ENCODE data around the gene RPL27.

Gene RPL27

DNA sequence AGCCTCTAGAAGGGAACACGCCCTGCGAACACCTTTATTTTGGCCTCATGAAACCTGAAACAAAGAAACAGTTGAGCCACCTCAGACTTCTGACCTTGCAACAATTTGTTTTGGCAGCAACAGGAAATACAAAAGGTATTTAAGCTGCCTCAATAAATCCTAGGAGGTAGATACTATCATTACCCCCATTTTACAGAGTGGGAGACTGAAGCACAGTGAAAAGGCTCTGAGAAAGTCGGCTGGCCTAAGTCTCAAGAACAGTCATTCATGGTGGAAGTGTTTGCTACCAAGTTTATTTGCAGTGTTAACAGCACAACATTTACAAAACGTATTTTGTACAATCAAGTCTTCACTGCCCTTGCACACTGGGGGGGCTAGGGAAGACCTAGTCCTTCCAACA, 45.8 kb downstream of the RPL27 start:
- ChIA-PET POLR2A (ENCODE audit: low non-redundant PET) (no interaction called here), CTCF (interaction anchor here (0.6 kb wide), 1 partner anchor 138 kb away, joined by 3 read pairs; no protein-coding TSS in a partner anchor)
- no peak overlapping the region for H3K27ac ChIP-seq
- no peak for DNase-seq (ENCODE audit: low spot score)
- TF ChIP-seq, protein P1, sequence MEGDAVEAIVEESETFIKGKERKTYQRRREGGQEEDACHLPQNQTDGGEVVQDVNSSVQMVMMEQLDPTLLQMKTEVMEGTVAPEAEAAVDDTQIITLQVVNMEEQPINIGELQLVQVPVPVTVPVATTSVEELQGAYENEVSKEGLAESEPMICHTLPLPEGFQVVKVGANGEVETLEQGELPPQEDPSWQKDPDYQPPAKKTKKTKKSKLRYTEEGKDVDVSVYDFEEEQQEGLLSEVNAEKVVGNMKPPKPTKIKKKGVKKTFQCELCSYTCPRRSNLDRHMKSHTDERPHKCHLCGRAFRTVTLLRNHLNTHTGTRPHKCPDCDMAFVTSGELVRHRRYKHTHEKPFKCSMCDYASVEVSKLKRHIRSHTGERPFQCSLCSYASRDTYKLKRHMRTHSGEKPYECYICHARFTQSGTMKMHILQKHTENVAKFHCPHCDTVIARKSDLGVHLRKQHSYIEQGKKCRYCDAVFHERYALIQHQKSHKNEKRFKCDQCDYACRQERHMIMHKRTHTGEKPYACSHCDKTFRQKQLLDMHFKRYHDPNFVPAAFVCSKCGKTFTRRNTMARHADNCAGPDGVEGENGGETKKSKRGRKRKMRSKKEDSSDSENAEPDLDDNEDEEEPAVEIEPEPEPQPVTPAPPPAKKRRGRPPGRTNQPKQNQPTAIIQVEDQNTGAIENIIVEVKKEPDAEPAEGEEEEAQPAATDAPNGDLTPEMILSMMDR (conservative IDR thresholded peaks at IDR 0.05; ENCODE audit: low read depth), result no peak

DNA sequence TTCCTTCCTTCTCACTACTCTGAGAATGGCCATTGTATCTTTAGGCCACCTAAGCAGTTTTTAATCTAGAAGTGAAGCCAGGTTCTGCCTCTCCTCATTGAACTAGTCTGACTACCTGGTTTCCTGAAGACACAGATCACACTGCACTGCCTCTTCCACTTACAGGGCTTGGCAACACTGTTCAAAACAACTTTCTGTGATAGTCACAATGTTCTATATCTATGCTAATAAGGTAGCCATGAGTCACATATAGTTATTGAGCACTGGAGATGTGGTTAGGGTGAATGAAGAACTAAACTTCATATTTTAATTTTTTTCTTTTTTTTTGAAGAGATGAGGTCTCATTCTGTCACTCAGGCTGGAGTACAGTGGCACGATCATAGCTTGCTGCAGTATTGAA, 53.8 kb downstream of the RPL27 start:
- H3K27ac ChIP-seq, result no peak overlapping the region
- DNase-seq (ENCODE audit: low spot score), result no peak
- CTCF ChIA-PET, result no interaction called here

More for the DNA sequence above, 53.8 kb downstream of the RPL27 start:
- POLR2A ChIA-PET (ENCODE audit: low non-redundant PET), result no interaction called here
- TF ChIP-seq, protein P1 (conservative IDR thresholded peaks at IDR 0.05; ENCODE audit: low read depth), result no peak
